Hematopoietic multipotent progenitor cell treated with erythropoietin and hydrocortisone succinate and interleukin-3 and kit ligand, for 15 days (in vitro differentiated cells): ENCODE data around the gene AVL9.
"Not testable (repeated sequence)": the region's sequence is repeated elsewhere in the genome, so short reads cannot be mapped to it uniquely, and the experiment has no call there.

Source experiments
- DNase-seq: peaks from one replicate; pipeline ENCODE4 v3.0.0-alpha.2; 2015; ENCODE audit warnings: low spot score

Gene AVL9

GRCh38 chr7:32496052-32496813 is 944 bp downstream of the AVL9 start:
- DNase-seq = peak; percentile 24

DNA sequence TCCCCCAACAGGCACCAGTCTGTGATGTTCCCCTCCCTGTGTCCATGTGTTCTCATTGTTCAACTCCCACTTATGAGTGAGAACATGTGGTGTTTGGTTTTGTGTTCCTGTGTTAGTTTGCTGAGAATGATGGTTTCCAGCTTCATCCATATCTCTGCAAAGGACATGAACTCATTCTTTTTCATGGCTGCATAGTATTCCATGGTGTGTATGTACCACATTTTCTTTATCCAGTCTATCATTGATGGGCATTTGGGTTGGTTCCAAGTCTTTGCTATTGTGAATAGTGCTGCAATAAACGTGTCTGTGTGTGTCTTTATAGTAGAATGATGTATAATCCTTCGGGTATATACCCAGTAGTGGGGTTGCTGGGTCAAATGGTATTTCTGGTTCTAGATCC is 4.5 kb downstream of the AVL9 start:
- DNase-seq = not testable (repeated sequence)

- not testable (repeated sequence) for DNase-seq
These were observed 4.9 kb downstream of the AVL9 start for GRCh38 chr7:32500216-32500615.

GRCh38 chr7:32500922-32501341 is 5.6 kb downstream of the AVL9 start:
- DNase-seq = no peak

- no peak for DNase-seq
These were observed 6.2 kb downstream of the AVL9 start for GRCh38 chr7:32501522-32501921.

DNA sequence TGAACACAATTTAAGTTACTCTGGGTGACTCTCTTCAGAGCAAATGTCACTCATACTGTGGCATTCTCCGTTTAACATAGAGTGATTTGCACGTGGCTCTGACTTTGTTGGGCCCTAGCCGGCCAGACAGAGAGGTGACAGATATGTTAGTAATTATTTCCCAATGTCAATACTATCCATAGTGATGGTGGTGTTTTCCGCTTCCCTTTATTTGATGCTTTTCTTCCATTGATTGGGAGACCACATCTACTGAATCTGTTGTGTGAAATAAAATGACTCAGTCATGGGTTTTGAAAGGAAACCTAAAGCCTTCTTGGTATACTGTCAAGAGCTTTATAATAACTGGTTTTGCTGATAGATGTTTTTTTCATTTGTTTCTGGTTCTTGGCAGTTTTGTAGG is 7.4 kb downstream of the AVL9 start:
- no peak for DNase-seq

DNA sequence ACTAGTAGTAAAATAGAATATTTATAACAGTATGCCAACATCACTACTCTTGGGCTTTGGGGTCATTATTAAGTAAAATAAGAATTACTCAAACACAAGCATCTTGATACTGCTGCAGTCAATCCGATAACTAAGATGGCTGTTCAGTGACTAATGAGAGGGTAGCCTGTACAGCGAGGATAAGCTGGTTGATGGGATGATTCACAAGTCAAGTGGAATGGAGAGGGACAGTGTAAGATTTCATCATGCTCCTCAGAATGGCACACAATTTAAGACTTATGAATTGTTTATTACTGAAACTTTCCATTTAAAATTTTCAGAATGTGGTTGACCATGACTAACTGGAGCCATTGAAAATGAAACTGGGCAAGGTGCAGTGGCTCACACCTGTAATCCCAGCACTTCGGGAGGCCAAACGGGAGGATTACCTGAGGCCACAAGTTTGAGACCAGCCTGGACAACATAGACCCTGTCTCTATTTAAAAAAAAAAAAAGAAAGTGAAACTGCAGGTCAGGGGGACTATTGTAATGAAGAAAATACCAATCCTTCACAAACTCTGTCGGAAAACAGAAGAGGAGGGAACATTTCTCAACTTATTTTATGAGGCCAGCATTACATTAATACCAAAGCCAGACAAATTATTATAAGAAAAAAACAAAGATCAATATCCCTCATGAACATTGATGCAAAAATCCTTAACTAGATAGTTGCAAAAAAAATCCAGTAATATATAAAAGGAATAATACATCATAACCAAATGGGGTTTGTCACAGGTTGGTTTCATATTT is 11.2 kb downstream of the AVL9 start:
- peak; percentile 51 for DNase-seq

GRCh38 chr7:32507414-32507813 is 12.1 kb downstream of the AVL9 start:
- no peak for DNase-seq

DNA sequence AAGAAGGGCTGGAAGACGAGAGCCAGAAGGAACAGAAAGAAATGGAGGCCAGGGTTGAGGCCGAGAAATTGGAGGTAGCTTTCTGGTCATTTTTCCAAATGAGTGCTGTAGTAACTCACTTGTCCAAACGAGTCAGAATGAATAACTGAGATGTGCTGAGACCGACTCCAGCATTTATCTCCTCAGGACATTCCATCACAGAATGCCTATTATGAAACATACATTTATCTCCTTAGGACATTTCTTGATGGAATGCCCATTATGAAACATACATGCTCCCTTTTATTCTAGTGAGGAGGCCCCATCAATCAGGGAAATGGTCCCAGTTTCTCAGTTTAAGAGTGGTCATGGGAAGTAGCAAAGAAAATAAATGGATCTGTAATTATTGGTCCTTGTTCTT is 16.5 kb downstream of the AVL9 start:
- DNase-seq = no peak

DNA sequence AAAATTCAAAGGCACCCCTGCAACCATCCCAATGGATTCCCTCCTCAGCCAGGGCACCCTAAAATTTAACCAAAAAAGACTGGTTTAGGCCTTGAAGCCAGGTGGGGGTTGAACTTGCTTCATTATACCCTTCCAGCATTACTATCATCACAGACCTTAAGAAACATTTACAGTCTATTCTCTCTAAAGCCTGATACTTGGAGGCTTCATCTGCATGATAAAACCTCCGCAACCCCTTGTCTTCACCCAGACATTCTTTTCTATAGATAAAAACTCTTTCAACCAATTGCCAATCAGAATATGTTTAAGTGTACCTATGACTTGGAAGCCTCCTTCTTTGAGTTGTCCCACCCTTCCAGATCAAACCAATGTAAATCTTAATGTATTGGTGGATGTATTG is 17.9 kb downstream of the AVL9 start:
- DNase-seq = no peak

GRCh38 chr7:32515890-32516550 is 20.7 kb downstream of the AVL9 start:
- no peak for DNase-seq

DNA sequence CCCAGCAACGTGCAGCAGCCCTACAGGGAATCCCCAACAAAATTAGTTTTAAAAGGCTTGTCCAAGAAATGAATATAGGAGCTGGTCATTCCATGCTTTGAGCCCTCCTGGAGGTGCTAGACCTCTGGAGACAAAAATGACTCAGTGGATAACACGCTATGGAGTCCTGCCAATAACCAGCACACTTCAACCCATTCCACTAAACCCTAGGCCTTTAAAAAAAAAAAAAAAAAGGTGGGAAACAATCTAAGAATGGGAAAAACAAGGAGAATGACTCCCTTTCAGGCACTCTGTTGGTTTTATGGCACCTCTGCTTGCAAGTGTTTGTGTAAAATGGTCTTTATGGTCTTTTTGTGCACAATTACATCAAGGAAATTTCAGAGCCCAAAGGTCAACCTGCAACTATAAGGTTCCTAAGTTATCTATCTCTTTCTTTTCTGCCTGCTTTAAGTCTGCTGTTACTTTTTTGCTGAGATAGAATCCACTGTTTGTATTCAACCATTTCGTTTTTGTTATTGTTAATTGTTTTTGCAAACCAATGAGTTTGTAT is 21.3 kb downstream of the AVL9 start:
- DNase-seq = no peak

DNA sequence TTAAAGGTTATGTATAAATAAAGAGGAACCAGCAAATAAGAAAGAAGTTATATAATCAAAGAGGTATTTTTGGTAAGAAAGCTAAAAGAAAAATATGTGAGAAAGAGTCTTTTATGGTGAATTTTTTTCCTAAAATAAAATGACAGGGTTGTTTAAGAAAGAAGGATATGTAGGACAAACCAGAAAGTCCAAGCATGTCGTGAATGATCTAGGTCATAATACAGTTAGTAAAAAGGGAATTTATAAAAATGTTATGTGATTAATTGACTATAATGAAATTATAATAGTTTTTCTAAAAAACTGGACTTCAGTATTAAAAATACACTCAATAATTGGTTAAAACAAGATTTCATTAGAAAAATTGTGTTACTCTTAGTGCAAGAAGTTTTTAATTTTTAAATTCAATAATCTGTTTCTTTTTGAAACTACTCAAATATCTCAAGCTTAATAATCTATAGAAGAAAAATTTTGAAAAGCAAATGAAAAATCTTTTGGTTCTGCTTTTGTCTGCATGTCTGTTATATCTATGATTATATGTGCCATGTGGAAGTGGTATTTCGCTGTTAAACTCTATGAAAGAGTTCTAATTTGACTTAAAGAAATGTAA is 23.3 kb downstream of the AVL9 start:
- DNase-seq = no peak

DNA sequence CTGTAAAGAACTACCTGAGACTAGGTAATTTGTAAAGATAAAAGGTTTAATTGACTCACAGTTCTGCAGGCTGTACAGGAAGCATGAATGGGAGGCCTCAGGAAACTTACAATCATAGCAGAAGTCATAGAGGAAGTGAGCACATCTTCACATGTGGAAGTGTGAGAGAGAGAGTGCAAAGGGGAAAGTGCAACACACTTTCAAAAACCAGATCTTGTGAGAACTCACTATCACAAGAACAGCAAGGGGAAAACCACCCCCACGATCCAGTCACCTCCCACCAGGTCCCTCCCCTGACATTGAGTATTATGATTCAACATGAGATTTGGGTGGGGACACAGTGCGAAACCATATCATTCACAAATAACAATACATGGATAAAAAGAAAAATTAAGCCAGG is 24.5 kb downstream of the AVL9 start:
- no peak for DNase-seq

DNA sequence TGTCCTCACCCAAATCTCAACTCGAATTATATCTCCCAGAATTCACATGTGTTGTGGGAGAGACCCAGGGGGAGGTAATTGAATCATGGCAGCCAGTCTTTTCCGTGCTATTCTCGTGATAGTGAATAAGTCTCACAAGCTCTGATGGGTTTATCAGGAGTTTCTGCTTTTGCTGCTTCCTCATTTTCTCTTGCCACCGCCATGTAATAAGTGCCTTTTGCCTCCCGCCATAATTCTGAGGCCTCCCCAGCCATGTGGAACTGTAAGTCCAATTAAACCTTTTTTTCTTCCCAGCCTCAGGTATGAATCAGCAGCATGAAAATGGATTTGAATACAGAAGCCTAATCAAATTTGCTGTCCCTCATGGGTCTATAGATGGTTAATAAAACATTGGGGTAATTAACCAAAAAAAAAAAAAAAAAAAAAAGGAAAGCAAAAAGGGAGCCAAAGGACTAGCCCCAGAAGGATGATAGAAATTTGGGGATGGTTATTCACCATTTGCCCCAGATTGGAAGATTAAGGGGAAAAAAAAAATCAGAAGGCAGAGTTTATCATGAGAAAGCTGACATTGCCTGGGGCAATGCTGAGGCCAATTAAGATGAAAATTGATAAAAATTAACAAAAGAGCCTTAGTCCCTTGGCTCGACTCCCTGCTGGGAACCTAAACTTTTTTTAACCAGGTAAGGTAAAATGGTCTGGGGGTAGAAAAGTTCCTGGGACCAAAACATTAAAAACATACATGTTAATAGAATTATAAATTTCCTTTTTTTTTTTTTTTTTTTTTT is 27.6 kb downstream of the AVL9 start:
- DNase-seq = no peak

- DNase-seq = no peak
These were observed 29.3 kb downstream of the AVL9 start for GRCh38 chr7:32524631-32525030.

DNA sequence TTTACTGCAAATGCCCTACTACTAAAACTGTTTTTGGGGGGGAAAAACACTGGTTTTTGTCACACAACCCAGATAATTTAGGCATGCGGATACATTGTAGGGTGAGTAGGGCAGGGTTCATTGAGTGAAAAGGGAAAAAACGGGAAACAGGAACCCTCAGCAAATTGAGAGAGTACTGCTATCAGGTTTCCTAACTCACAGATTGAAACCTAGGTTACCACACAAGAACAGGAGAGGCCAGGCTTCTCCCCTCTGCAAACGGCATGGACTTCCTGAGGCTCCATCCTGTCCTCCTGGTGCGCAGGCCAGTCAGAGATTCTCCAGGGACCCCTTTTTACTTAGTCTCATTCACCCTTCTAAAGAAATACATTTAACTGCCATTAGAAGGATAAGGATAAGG is 30.6 kb downstream of the AVL9 start:
- DNase-seq = no peak

DNA sequence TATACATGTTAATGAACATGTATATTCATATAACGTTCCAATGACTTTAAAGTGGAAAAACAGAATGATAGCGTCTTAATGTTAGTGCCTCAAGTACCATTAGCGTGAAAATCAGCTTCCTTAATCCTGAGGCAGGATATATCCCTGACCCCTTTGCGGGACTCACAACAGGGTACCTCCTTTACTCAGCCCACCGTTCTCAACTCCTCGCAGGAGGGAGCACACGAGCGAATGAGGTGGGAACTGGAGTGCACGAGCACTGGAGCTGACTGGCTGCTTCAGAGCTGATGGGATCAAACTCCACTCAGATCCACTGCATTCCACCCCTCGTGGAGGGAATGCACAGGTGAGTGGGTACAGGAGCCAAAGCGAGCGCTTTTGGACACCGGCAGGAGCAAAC is 36.1 kb downstream of the AVL9 start:
- no peak for DNase-seq

- no peak for DNase-seq
These were observed 36.8 kb downstream of the AVL9 start for GRCh38 chr7:32532086-32532485.

- DNase-seq = no peak
These were observed 37.4 kb downstream of the AVL9 start for GRCh38 chr7:32532716-32533115.

DNA sequence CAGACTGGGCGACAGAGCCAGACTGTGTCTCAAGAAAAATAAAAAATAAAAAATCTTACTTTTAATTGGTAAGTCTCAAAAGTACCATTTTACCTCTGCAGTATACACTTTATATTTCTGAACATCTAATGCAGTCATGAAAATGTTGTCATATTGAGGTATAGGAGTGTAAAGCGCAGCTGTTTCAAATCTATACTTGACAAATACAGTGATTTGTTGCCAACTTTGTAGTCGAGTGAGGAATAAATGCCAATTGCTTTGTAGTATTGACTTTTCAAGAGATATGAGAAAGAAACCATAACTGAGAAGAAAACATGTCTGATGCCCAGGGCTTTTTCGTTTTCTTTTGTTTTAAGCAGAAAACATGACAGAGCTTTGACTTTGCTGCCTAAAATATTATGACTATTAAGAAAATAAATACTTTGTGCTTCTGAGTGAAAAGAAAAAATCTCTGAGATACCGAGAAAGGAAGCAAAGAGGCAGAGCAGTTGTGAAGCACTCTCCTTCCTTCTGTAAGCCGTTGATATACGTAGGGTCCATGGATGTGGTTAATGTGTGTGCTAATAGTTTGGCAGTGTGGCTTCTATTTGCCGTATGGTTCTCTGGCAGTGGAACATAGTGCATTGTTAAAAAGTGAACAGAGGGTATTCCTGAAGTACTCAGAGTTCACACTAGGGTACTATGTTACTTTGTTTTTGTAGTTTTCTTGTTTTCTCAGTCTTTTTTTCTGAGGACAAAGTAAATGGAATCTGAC is 38.2 kb downstream of the AVL9 start:
- no peak for DNase-seq
